CD4-positive, alpha-beta T cell (primary cell): Measurements from ENCODE around the gene FOLR2. TPM values are rescaled to one million over a fixed set of nuclear protein-coding genes. Genes with fewer than 3 reads are reported as not detected.

Source experiments
- ATAC-seq: fragments of 200-7000 bp; cut with Tn5 transposase; one replicate; pipeline ENCODE4 v1.10.0; 2022; ENCODE audit warnings: mild to moderate bottlenecking; ENCODE audit not compliant: poor library complexity
- CTCF ChIA-PET: fragments of 350-600 bp; sonication (Branson Sonifier 250); formaldehyde crosslinking; loops from one replicate; lab custom pipeline; 2021; ENCODE audit warnings: antibody characterized with exemption, inconsistent platforms; lab: Charles Lee
- POLR2A ChIA-PET: fragments of 350-600 bp; sonication (Branson Sonifier 250); formaldehyde crosslinking; loops from one replicate; lab custom pipeline; 2021; ENCODE audit warnings: antibody characterized with exemption, inconsistent platforms; lab: Charles Lee
- DNase-seq, 14 experiments: peaks; one replicate each; pipeline ENCODE4 v3.0.0-alpha.2; 2013 to 2020; ENCODE audit warnings: mixed read lengths in 2 of 14
- H3K27ac ChIP-seq, 2 donors: one replicate each; pipeline versions ENCODE4 v1.5.1 to v1.7.0; 2013; ENCODE audit warnings: low read length in 2 of 2, low read depth in 1 of 2, mild to moderate bottlenecking in 1 of 2
- H3K27me3 ChIP-seq, 2 experiments: 1 replicate in 1 of 2; 2 replicates in 1 of 2; pipeline versions ENCODE4 v1.6.1 to v1.7.0; 2013; ENCODE audit warnings: low read length in 2 of 2, control low read depth in 1 of 2, mild to moderate bottlenecking in 1 of 2, moderate library complexity in 1 of 2; ENCODE audit not compliant: insufficient read depth in 2 of 2, control insufficient read depth in 1 of 2
- H3K36me3 ChIP-seq: one replicate; pipeline ENCODE4 v1.6.1; 2013; ENCODE audit warnings: low read length, control low read depth; ENCODE audit not compliant: insufficient read depth
- H3K4me1 ChIP-seq: one replicate; pipeline ENCODE4 v1.6.1; 2013; ENCODE audit warnings: low read length, control low read depth; ENCODE audit not compliant: insufficient read depth
- H3K4me3 ChIP-seq: one replicate; pipeline ENCODE4 v1.5.1; 2013; ENCODE audit warnings: mild to moderate bottlenecking, low read length, moderate library complexity
- H3K9me3 ChIP-seq, 2 experiments: 1 replicate in 1 of 2; 2 replicates in 1 of 2; pipeline versions ENCODE4 v1.6.1 to v1.7.0; 2013; ENCODE audit warnings: low read length in 2 of 2, mild to moderate bottlenecking in 2 of 2, control low read depth in 1 of 2, moderate library complexity in 1 of 2; ENCODE audit not compliant: control insufficient read depth in 1 of 2, insufficient read depth in 1 of 2
- H3K27ac Mint-ChIP-seq: one replicate; pipeline ENCODE4 v1.8.0; 2020; ENCODE audit warnings: mixed read lengths
- H3K27me3 Mint-ChIP-seq: one replicate; pipeline ENCODE4 v1.8.0; 2021; ENCODE audit warnings: mixed read lengths
- H3K36me3 Mint-ChIP-seq: one replicate; pipeline ENCODE4 v1.8.0; 2021; ENCODE audit warnings: low read depth, mixed read lengths
- H3K4me1 Mint-ChIP-seq: one replicate; pipeline ENCODE4 v1.8.0; 2021; ENCODE audit warnings: low read depth, mixed read lengths
- H3K4me3 Mint-ChIP-seq: one replicate; pipeline ENCODE4 v1.8.0; 2020; ENCODE audit warnings: mild to moderate bottlenecking, mixed read lengths
- H3K9me3 Mint-ChIP-seq: one replicate; pipeline ENCODE4 v1.8.0; 2020; ENCODE audit warnings: mixed read lengths
- CTCF ChIP-seq: fragments of 200-600 bp; IDR thresholded peaks from one replicate; pipeline ENCODE4 v1.8.0; 2022; ENCODE audit warnings: antibody characterized with exemption, mild to moderate bottlenecking
- intact Hi-C, 2 experiments: fragments of 100-400 bp; cut with DNase I in 1 of 2; cut with micrococcal nuclease in 1 of 2; formaldehyde crosslinking; loops; one replicate each; pipeline versions ENCODE4 v1.15.1 to v1.9.0; 2023 to 2025; cut with DNase I, micrococcal nuclease
- total RNA-seq, 174 experiments: library from RNA in 2 of 174; stranded (reverse) in 2 of 174; gene quantifications; one replicate each; pipeline ENCODE4 v1.2.3 and lab custom pipeline; 2021 to 2026

Gene FOLR2
- total RNA-seq, 2 experiments from 2014 or later, result not detected

- Mint-ChIP-seq H3K27me3 (peaks cover 36% of the 10 kb centered on the region), H3K9me3 (no peaks in the 10 kb centered on the region), H3K4me1 (no peaks in the 10 kb centered on the region), H3K36me3 (no peaks in the 10 kb centered on the region), H3K27ac (no peak overlapping the region), H3K4me3 (no peak overlapping the region)
- no peak for ATAC-seq
- no peak for DNase-seq
- TF ChIP-seq CTCF, result no peak
- no peaks in the 10 kb centered on the region for H3K36me3 ChIP-seq
- CTCF ChIA-PET, result no interaction called here
- intact Hi-C loops, result no loop called here
- H3K27ac ChIP-seq, result no peak overlapping the region
- no peak overlapping the region for H3K4me3 ChIP-seq
- no peaks in the 10 kb centered on the region for H3K4me1 ChIP-seq
- peaks cover 0 to 5% of the 10 kb centered on the region in 2 experiments for H3K9me3 ChIP-seq
- POLR2A ChIA-PET, result no interaction called here
- peaks cover 20 to 40% of the 10 kb centered on the region in 2 experiments for H3K27me3 ChIP-seq
These were observed 33.4 kb downstream of the FOLR2 start for GRCh38 chr11:72249961-72250360.

- ATAC-seq, result no peak
- TF ChIP-seq CTCF, result no peak
- no peaks in the 10 kb centered on the region for H3K36me3 ChIP-seq
- ChIA-PET POLR2A (no interaction called here), CTCF (no interaction called here)
- Mint-ChIP-seq H3K4me3 (no peak overlapping the region), H3K36me3 (no peaks in the 10 kb centered on the region), H3K9me3 (no peaks in the 10 kb centered on the region), H3K4me1 (no peaks in the 10 kb centered on the region), H3K27me3 (peaks cover 41% of the 10 kb centered on the region), H3K27ac (no peak overlapping the region)
- peaks cover 0 to 3% of the 10 kb centered on the region in 2 experiments for H3K9me3 ChIP-seq
- no peak overlapping the region for H3K27ac ChIP-seq
- H3K27me3 ChIP-seq, result peaks cover 11 to 32% of the 10 kb centered on the region in 2 experiments
- intact Hi-C loops, result no loop called here
- H3K4me3 ChIP-seq, result no peak overlapping the region
- no peak for DNase-seq
- H3K4me1 ChIP-seq, result no peaks in the 10 kb centered on the region
These were observed 34.3 kb downstream of the FOLR2 start for GRCh38 chr11:72250661-72251464.

GRCh38 chr11:72251614-72252013, 35.0 kb downstream of the FOLR2 start:
- no peaks in the 10 kb centered on the region for H3K4me1 Mint-ChIP-seq
- H3K27ac ChIP-seq, result no peak overlapping the region
- H3K27me3 ChIP-seq, result peaks cover 8 to 25% of the 10 kb centered on the region in 2 experiments
- ChIA-PET CTCF (no interaction called here), POLR2A (interaction anchor here (0.6 kb wide), 1 partner anchor 13 kb away, joined by 4 read pairs; no protein-coding TSS in a partner anchor)
- no peaks in the 10 kb centered on the region for H3K9me3 Mint-ChIP-seq
- DNase-seq (no peak), ATAC-seq (no peak)
- intact Hi-C loops, result no loop called here
- no peaks in the 10 kb centered on the region for H3K36me3 Mint-ChIP-seq
- no peak overlapping the region for H3K4me3 Mint-ChIP-seq
- H3K4me3 ChIP-seq, result no peak overlapping the region
- no peak overlapping the region for H3K27ac Mint-ChIP-seq
- no peaks in the 10 kb centered on the region for H3K36me3 ChIP-seq
- peaks cover 41% of the 10 kb centered on the region for H3K27me3 Mint-ChIP-seq
- no peaks in the 10 kb centered on the region for H3K4me1 ChIP-seq
- TF ChIP-seq CTCF, result no peak
- peaks cover 0 to 3% of the 10 kb centered on the region in 2 experiments for H3K9me3 ChIP-seq
